HG03378 (cell line): Measurements from ENCODE around the gene ERFL.
"Not testable (repeated sequence)": the region's sequence is repeated elsewhere in the genome, so short reads cannot be mapped to it uniquely, and the experiment has no call there.

ENCODE experiments used
- ATAC-seq: cut with Tn5 transposase; IDR thresholded peaks from one replicate; pipeline ENCODE4 v1.9.1; 2021; ENCODE audit warnings: mild to moderate bottlenecking, moderate library complexity; ENCODE audit not compliant: unreplicated experiment

ERFL gene

DNA sequence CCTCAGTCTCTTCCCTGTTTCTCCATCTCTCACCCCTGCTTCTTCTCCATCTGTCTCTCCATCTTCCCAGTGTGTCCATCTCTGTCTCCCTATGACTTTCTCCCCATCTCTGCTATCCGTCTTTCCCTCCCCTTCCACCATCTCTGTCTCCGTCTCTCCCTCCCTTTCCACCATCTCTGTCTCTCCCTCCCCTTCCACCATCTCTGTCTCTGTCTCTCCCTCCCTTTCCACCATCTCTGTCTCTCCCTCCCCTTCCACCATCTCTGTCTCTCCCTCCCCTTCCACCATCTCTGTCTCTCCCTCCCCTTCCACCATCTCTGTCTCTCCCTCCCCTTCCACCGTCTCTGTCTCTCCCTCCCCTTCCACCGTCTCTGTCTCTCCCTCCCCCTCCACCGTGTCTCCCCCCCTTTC, 13.8 kb downstream of the ERFL start:
- ATAC-seq, result not testable (repeated sequence)

DNA sequence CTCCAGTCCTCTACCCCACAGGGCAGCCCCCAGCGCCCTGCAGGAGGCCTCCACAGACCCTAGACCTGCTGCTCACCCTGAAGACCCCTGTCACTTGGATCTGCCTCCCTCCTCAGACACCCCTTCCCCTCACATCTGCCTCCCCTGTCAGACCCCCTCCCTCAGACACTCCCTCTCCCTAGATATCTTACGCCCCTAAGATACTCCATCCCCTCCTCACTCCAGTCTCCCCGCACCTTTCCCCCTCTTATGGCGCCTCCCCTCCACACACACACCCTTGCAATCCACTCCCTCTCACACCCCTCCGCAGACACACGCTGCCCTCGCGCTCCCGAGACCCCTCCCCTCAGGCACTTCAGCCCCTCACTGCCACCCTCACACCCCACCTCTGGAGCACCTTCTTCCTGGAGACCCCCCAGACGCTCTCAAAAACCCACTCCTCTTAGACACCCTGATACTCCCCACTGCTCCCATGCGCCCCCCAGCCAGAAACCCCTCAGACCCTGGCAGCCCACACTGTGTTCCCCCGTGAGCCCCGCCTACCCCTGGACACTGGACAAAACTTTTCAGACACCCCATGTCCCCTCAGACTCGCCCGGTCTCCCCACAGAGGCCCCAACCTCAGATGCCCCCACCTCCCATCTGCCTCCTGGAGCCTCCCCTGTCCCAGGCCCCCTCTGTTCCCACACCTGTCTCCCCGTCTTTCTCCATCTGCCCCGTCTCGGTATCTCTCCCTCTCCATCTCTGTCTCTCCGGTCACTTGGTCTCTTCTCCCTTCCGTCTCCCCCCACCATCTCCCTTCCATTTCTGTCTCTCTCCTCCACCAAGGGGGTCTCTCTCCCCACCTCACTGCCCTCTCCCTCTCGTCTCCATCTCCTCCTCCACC, 14.5 kb downstream of the ERFL start:
- no peak for ATAC-seq

DNA sequence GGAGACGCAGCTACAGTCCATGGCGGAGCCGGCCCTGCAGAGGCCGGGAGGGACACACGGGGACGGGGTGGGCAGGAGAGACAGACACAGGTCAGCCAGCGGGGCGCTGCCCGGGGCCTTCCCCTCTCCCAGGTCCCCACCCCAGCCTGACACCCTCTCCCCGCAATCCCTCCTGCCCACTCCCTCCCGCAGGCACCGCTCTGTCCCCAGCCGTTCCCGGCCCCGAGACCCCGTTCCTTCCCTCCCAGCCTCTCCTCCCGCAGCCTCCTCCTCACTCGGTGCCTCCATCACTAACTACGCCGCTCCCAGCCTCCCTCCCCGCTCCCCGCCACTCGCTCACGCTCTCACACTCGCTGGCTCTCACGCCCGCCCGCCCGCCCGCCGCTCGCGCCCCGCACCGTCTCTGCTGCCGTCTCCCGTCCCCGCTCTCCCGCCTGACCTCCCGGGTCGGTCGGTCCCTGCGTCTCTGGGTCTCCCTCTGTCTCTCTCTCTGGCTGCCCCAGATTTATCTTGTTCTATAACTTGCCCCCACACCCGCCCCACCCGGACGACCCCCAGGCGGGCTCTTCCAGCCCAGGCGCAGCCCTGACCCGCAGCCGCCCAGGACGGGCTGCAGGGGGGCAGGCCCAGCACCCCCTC, 15.2 kb downstream of the ERFL start:
- no peak for ATAC-seq

DNA sequence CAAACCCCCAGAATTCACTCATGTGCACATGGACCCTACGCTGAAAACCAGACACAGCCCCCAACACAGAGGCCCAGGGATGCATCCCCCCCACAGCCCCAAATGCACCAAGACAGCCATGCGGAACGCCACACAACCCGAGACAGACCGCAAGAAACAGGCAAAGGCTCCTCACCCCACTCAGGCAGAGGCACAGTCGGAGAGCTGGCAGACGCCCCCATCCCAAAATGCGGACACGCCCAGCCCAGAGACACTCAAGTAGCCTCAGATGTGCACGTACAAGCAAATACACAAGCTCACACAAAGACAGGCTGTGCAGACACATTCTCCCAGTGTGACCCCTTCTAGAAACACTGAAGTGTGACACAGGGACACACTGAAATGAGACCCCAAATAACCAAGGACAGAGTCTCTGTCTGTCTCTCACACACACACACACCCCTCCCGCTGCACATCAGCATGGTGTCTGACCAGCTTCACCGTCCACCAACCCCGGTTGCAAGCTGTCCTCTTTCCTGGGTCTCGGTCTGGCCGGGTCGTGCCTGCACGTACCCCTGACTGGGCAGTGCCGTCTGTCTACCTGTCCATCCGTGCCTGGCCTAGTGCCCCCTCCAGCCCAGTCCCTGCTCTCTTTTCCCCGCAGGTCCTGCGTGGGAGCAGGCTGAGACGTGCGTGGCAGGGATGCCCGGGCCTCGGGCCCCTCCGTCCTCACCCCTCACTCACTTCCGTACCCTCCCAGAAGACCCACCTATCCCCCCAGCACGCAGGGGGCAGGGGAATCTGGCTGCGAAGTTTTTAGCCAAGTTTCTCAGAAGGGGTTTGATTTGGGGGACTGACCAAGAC, 16.1 kb downstream of the ERFL start:
- no peak for ATAC-seq

DNA sequence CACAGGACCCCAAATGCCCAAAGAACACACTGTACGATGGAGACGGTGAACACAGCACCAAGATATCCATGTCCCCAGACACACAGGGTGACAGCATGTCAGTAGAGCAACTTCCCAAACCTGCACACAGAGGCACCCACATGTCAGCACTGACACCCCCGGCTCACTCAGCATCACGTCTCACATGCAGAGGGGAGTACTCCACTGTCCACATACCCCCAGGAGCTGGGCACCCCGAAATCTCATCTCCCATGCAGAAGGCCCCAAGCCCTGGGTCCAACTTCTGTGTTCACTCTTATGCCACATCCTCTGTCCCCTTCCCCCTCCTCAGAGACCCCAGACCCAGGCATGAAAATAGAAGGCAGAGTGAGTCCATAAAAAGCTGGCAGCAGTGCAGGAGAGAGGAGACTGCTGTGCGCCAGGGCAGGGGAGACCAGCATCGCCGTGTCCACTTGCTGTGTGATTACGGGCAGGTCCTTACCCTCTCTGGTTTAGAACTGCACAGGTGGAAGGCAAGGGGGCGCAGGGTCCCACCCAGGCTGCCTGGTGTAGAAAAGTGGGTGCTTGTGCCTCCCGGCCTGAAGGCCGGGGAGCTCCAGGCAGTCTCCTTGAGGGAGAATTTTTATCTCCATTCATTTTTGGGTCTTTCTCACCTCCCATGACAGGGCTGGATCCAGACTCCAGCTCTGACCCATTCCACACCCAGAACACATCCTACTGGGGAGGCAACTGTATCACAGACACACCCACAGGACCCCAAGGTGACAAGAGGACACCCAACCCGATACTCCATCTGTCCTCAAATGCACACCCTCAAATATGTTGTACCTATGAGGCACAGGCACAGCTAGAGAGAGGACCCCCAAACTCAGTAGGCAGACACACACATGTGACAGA, 17.0 kb downstream of the ERFL start:
- ATAC-seq, result no peak

DNA sequence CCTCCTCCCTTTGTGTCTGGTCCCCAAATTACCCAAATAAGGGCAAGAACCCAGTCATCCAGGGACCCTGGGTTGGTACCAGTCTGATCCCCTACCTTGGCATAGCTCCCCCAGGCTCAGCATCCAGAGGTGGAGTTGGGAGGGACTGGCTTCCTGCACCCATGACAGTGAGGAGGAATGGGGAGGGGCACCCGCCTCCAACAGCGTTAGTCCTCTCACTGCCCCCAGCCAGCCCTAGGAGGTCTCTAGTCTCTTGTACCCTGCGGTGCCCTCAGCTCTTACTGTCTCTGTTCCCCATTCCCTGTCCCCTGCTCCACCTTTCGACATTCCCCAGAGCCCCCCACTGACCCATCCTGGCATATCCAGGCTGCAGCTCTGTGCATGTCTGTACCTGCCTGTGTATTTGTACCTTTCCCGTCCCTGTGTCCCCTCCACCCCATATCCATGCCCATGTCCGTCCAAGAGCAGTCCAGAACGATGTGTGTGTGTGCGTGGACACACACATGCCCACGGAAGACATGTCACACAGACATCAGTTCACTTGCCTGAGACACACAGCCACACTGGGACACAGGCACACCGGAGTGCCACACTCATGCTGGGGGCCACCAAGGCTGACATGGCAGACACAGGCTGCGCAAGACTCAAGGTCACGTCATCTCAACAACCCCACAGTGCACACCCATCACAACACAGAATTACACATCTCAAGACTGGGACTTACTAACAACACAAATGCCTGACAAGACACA, 17.8 kb downstream of the ERFL start:
- no peak for ATAC-seq

DNA sequence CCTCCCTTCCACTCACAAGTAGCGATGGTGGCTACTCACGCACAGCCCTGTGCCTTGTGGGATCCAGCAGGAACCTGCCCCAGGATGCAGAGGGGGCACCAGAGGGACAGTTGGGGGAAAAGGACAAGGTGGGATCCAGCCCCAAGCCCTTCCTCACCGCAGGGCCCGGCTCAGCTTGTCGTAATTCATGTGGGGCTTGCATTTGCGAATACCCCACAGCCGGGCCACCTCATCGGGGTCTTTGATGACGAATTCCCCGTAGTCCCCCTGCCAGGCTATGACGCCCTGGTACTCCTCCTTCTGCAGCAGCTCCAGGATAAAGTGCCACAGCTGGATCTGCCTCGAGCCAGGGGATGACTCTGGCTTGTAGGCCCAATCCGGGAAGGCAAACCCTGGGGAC, 18.5 kb downstream of the ERFL start:
- no peak for ATAC-seq

DNA sequence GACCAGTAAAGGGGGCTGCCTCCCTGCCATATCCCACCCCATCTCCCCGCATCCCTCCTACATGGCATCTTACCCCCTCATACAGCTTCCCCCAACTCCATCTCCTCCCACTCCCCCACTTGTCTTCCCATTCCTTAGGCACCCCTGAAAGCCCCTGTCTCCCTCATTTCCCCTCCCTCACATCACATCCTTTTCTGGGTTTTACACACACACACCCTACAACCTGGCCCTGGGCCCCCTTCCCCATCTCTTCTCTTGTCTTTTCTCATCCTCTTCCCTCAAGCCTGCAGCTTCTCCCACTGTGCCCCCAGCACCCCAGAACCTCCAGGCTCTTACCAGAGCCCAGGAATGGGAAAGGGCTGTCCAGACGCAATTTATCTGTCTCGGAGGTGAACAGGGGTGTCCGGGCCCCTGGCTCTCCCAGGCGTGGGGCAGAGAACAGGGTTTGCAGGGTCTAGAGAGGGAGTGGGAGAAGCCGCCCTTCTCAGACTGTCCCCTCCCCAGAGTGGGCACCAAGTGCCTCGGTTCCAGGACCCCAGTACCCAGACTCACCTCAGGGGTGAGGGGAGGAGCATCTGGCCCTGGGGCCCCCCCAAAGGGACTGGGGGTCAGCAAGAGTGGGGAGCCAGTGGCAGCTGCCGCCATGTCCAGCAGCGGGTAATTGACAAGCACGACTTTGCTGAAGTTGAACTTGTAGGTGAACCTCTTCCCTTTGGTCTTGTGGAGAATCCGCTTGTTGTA, 19.4 kb downstream of the ERFL start:
- ATAC-seq, result no peak

DNA sequence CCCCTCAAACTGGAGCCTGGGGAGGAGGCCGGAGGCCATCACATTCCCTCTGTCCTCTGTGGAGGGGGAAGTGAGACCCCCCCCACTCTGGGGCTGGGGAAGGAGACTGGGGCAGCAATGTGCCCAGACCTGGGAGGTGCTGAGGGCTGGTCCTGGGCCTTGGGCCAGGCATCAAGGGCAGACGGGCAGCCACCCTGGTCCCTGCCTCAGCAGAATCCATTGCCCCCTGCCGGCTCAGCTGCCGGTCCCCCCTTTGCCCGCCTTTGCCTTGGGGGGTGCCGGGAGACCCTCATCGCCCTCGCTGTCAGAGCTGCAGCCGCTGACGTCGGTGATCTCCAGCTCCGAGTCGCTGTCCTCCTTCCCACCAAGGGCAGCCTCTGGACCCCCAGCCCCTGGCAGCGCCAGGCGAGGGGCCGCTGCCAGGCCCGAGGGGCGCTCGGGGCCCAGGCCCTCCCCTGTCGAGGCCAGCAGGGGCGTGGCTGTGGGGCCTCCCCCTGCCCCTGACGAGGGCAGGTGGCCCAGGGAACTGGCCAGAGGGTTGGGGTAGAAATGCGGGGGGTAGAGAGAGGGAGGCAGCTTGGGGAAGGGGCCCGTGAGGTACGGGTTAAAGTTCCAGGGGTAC, 20.1 kb downstream of the ERFL start:
- no peak for ATAC-seq

DNA sequence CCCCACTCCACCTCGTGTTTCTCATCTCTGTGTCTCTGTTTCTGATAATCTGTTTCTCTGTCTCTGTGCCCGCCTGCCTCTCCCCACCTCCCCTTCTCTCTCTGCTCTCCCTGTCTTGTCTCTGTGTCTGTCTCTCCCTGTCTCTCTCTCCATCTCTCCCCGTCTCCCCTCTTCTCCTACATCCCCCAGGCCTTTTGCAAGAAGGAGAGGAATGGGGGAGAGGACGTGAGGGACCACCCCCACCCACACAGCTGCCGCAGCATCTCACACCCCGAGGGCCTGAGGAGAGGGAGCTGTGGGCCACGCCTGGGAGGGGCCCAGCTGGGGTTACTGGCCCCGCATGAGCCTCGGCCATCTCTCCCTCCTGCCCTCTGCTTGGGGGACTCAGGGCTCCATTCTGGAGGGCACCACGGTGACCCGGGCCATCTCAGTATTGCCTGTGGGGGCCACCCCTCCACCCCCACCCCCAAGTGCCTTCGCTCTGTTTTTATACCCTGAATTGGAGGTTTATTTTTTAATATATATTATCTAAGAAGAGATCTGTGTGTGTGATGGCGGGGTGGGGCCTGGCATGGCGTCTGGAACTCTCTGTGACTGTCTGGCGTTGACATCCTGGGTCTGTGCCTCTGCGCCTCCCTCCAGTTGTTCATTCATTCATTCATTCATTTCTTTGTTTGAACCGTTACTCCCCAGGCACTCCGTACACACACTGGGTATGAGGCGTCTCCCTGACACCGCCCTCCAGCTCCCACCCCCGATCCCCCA, 21.2 kb downstream of the ERFL start:
- no peak for ATAC-seq

DNA sequence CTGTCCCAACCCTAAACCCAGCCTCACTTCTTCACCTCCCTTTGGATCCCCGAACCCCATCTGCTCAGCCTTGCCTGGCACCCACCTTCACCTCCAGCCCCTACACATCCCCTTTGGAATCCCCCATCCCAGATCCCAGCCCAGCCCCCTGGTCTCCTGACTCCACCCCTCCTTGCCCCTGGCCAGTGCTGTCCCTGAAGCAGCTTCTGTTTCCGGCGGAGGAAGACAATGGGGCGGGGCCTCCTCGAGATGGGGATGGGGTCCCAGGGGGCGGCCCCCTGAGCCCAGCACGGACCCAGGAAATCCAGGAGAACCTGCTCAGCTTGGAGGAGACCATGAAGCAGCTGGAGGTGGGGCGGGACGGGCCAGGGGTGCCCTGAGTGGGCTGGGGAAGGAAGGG, 22.0 kb downstream of the ERFL start:
- no peak for ATAC-seq

DNA sequence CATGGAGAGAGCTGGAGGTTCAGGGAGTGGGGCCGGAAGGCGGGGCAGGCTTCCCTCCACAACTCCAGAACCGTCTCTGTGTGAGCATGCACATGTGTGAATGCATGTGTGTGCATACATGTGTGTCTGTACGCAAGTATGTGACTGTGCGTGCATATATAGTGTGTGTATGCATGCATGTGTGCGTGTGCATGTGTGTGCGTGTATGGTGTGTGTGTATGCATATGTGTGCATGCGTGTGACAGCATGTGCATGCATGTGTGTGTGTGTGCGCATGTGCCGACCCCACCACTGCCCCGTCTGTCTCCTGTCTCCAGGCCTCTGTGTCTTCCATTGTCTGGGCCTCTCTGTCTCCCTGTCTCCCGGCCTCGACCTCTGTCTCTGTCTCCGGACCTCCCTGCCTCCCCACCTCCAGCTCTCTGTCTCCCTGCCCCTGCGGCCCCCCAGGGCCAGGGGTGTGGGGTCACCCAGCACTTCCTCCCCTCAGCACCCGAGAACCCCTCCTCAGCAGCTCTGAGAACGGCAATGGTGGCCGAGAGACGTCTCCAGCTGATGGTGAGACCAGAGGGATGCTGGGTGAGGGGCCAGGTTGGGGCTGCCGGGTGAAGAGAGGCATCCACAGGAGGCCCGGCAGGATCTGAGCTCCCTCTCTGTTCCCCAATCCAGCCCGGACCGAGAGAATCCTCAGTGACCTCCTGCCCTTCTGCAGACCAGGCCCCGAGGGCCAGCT, 22.8 kb downstream of the ERFL start:
- no peak for ATAC-seq

DNA sequence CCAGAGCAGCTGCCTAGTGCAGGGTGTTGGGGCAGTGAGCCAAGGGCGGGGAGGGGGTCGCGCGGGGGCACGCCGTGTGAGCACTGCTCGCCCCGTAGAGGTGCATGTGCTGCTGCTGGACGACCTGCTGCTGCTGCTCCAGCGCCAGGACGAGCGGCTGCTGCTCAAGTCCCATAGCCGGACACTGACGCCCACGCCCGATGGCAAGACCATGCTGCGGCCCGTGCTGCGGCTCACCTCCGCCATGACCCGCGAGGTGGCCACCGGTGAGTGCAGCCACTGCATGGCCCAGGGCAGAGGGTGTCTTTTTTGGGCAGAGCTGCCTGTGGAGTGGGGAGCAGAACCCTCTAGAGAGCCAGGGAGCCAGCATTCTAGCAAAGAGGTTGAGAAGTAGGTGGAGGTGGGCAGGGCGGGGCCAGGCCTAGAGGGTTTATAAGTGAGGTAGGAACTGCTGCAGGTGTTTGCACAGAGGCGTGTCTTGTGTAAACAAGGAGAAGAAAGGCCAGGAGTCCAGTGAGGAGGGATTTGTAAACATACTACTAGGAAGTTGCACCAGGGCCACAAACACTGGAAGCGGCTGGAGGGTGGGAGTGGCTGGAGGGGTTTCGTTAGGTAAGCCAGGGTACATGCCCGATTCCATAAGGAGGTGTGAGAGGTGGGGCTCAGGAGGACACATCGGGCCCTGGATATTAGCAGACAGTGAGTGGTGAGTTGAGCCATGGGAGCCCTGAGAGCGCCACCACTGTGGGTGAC, 24.0 kb downstream of the ERFL start:
- no peak for ATAC-seq

DNA sequence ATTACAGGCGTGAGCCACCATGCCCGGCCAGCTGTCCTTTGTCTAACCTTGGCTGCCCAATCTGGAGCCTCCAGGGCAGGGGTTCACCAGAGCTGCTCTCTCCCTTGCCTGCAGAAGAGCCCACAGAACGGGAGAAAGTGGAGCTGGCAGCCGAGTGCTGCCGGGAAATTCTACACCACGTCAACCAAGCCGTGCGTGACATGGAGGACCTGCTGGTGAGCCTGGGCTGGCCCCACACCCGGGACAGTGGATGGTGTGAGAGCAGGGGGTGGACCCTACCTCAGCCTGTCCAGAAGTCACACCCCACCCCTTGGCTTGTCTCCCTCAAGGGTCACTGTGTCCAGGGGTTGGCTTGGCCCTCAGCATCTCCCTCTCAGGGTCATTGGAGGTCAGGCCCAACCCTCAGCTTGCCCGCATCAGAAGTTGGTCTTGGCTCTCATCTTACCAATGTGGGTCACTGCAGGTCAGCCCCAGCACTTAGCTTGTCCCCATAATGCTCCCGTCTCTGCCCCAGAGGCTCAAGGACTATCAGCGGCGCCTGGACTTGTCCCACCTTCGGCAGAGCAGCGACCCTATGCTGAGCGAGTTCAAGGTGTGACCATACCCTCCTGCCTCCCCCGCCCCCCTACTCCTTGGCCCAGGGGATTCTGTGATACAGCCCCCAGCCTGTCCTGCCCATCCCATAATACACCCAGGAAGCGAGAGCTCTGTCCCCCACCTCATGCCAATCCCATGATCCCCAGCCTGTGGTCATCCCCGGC, 24.9 kb downstream of the ERFL start:
- ATAC-seq, result no peak

DNA sequence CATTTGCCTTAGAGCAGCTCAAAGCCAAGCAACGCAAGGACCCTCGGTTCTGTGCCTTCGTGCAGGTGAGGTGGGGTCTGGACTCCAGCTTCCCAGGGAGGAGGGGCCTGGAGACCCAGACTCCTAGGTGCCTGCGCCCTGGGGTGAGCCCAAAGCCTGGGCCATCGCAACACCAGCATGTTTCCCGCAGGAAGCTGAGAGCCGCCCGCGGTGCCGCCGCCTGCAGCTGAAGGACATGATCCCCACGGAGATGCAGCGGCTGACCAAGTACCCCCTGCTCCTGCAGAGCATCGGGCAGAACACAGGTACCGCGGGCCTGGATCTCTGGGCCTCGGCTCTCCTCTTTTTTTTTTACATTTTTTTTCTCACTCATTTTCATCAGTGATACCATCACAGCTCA, 25.7 kb downstream of the ERFL start:
- ATAC-seq, result no peak
